HepG2 (cell line): ENCODE data around the gene ZNF445. TPM values are rescaled to one million over a fixed set of nuclear protein-coding genes. Genes with fewer than 3 reads are reported as not detected.

Experiments used
- ATF2 ChIP-seq: sonication (generic); formaldehyde crosslinking; IDR thresholded peaks from 2 replicates; pipeline ENCODE4 v1.4.0; 2020; ENCODE audit warnings: missing genetic modification reagents
- ERF ChIP-seq: IDR thresholded peaks from 2 replicates; pipeline ENCODE4 v1.6.1; 2018; ENCODE audit warnings: missing biosample characterization, missing genetic modification reagents
- HDAC6 ChIP-seq: fragments of 200-600 bp; sonication (generic); IDR thresholded peaks from 2 replicates; pipeline ENCODE4 v1.7.0; 2017; ENCODE audit warnings: mild to moderate bottlenecking, antibody characterized with exemption, low read length, low read depth
- NAIF1 ChIP-seq: sonication (generic); formaldehyde crosslinking; IDR thresholded peaks from 2 replicates; pipeline ENCODE4 v1.5.0; 2020; ENCODE audit warnings: mild to moderate bottlenecking, missing genetic modification reagents, borderline replicate concordance
- NFKBIZ ChIP-seq: IDR thresholded peaks from 2 replicates; pipeline ENCODE4 v1.6.1; 2018; ENCODE audit warnings: missing genetic modification reagents, missing compliant biosample characterization
- SP4 ChIP-seq: sonication (generic); formaldehyde crosslinking; IDR thresholded peaks from 2 replicates; pipeline ENCODE4 v1.8.1; 2023; ENCODE audit warnings: mild to moderate bottlenecking, missing genetic modification reagents
- ZFP37 ChIP-seq: sonication (generic); formaldehyde crosslinking; IDR thresholded peaks from 2 replicates; pipeline ENCODE4 v1.4.0; 2020; ENCODE audit warnings: missing genetic modification reagents, borderline replicate concordance
- ZMYM4 ChIP-seq: sonication (generic); formaldehyde crosslinking; IDR thresholded peaks from 2 replicates; pipeline ENCODE4 v1.8.1; 2023; ENCODE audit warnings: mild to moderate bottlenecking, missing genetic modification reagents
- ZNF256 ChIP-seq: sonication (generic); formaldehyde crosslinking; conservative IDR thresholded peaks from 2 replicates; pipeline ENCODE4 v1.4.0; 2020; ENCODE audit warnings: missing genetic modification reagents
- ZNF407 ChIP-seq: sonication (generic); formaldehyde crosslinking; IDR thresholded peaks from one replicate; pipeline ENCODE4 v1.5.1; 2020; ENCODE audit warnings: mild to moderate bottlenecking, missing genetic modification reagents; ENCODE audit errors: not compliant biosample characterization
- ZNF619 ChIP-seq: sonication (generic); formaldehyde crosslinking; IDR thresholded peaks from 2 replicates; pipeline ENCODE4 v1.4.0; 2020; ENCODE audit warnings: mild to moderate bottlenecking, missing genetic modification reagents
- ZNF629 ChIP-seq: sonication (generic); formaldehyde crosslinking; conservative IDR thresholded peaks from 2 replicates; pipeline ENCODE4 v1.5.0; 2020; ENCODE audit warnings: missing genetic modification reagents
- ZSCAN12 ChIP-seq: sonication (generic); formaldehyde crosslinking; IDR thresholded peaks from 2 replicates; pipeline ENCODE4 v1.9.0; 2021; ENCODE audit warnings: mild to moderate bottlenecking, missing genetic modification reagents
- polyA plus RNA-seq, 8 experiments: library from polyadenylated mRNA; depleted of rRNA in 3 of 8; stranded (reverse) in 7 of 8; unstranded in 1 of 8; fragments of >200 nt; fragmentation: Illumina TruSeq in 4 of 8; extraction: Trizol in 4 of 8; gene quantifications; 2 replicates each; pipeline versions ENCODE4 v1.2.1 to v1.2.3, GENCODE V29; 2011 to 2016; ENCODE audit warnings: low read depth in 4 of 8, missing spikeins in 1 of 8, mixed read lengths in 1 of 8; ENCODE audit not compliant: insufficient read depth in 1 of 8
- total RNA-seq, 5 experiments: library from RNA; depleted of rRNA; stranded (reverse); fragments of >200 nt; fragmentation: Illumina TruSeq; extraction: Trizol; gene quantifications; 2 replicates each; pipeline ENCODE4 v1.2.3, GENCODE V29; 2016; ENCODE audit warnings: low read depth in 1 of 5
- TF ChIP-seq, protein P1 (sequence below): sonication (generic); formaldehyde crosslinking; IDR thresholded peaks from 2 replicates; pipeline ENCODE4 v1.5.0; 2020; ENCODE audit warnings: mild to moderate bottlenecking, missing genetic modification reagents, borderline replicate concordance

ZNF445 gene
- total and polyA plus RNA-seq, 2 of the 13 experiments (the other 11 are each of a cell fraction or from before 2014, with no cell fraction given), result 4.4 to 10.3 TPM

DNA sequence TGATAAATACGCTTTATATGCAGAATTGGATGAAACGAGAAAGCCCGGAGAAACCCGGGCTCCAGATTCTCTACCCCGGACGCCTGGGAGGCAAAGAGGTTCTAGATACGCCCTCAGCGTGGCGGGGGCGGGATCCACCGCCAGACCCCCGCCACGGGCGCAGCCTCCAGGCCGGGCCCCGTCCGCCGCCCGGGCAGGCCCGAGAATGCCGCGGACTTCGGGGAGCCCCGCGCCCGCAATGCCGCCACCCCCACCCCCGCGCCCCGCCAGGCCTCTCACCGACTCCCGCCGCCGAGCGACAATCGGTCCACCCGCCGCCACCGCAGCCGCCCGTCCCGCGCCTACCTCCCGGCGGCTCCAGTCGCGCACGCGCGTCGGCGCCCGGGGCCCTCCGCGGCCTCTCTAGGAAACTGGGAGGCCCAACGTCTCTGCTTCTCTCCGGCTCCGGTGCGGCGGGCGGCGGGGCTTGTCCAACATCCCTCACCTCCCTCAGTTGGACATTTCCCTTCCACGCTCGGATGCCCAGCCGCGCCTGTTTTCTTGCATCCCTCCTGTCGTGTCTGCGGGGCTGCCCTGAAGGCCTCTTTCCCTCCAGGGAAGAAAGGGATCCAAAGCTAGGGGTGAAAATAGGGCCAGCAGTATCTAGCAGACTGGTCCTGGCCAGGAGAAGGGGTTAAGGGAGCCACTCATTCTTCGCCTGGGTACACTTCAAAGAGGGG, at the start of gene ZNF445 (continued):
- TF ChIP-seq ZNF629 (CRISPR knock-in tag) (no peak), ZNF256 (CRISPR knock-in tag) (no peak), ZNF619 (CRISPR knock-in tag) (no peak), ERF (CRISPR knock-in tag) (no peak; the same call in 1 of the 2 replicates), ZMYM4 (peak; percentile 70), ZFP37 (CRISPR knock-in tag) (no peak), HDAC6 (no peak), ZNF407 (CRISPR knock-in tag) (no peak), ZSCAN12 (CRISPR knock-in tag) (no peak), SP4 (CRISPR knock-in tag) (no peak), NAIF1 (CRISPR knock-in tag) (no peak), NFKBIZ (CRISPR knock-in tag) (no peak), ATF2 (CRISPR knock-in tag) (no peak)
- TF ChIP-seq, protein P1, sequence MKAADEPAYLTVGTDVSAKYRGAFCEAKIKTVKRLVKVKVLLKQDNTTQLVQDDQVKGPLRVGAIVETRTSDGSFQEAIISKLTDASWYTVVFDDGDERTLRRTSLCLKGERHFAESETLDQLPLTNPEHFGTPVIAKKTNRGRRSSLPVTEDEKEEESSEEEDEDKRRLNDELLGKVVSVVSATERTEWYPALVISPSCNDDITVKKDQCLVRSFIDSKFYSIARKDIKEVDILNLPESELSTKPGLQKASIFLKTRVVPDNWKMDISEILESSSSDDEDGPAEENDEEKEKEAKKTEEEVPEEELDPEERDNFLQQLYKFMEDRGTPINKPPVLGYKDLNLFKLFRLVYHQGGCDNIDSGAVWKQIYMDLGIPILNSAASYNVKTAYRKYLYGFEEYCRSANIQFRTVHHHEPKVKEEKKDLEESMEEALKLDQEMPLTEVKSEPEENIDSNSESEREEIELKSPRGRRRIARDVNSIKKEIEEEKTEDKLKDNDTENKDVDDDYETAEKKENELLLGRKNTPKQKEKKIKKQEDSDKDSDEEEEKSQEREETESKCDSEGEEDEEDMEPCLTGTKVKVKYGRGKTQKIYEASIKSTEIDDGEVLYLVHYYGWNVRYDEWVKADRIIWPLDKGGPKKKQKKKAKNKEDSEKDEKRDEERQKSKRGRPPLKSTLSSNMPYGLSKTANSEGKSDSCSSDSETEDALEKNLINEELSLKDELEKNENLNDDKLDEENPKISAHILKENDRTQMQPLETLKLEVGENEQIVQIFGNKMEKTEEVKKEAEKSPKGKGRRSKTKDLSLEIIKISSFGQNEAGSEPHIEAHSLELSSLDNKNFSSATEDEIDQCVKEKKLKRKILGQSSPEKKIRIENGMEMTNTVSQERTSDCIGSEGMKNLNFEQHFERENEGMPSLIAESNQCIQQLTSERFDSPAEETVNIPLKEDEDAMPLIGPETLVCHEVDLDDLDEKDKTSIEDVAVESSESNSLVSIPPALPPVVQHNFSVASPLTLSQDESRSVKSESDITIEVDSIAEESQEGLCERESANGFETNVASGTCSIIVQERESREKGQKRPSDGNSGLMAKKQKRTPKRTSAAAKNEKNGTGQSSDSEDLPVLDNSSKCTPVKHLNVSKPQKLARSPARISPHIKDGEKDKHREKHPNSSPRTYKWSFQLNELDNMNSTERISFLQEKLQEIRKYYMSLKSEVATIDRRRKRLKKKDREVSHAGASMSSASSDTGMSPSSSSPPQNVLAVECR (CRISPR knock-in tag), result peak; percentile 66; the same call in 1 of the 2 replicates
